OCI-M2 (cell line): ENCODE results near the gene HOXB3.

Source experiments
- DNase-seq: peaks from one replicate; lab custom pipeline; 2025; ENCODE audit not compliant: unreplicated experiment; lab: John Stamatoyannopoulos, UW

Gene HOXB3

DNA sequence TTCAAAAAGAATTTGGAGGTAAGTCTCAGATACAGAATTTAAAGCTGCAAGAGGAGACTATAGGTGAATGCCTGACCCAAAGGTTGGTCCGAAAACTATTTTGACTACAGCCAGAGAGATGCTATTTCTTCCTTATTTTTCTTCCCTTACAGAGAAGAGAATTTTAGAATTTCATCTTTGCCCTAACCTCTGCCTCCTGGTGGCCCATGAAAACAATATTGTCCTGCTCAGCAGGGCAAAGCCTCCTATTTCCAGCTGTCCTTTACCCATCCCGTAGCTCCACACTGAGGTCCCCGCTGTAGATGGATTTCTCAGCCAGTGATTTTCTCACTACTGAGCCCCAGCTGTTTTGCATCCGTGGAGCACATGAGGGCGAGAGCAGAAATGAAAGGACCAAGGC lies 83.8 kb downstream of the HOXB3 start:
- no peak for DNase-seq

DNA sequence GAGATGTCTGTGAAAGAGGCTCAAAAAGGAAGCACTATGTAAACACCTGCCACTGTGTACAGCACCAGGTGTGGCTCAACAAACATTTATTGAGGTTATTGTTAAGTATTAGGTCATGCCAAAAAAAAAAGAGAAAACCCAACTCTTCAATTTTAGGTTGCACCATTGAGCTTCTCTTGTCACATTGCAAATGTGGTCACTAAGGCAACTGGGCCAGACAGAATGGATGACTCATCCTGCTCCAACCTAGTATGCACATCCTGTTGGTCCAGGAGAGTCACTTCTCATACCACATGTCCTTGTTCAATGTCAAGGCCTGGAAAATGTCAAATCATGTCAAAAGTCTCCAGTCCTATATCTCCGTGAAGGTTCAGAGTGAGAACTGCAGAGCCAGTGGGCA lies 84.3 kb downstream of the HOXB3 start:
- DNase-seq = no peak

- no peak for DNase-seq
Measured at GRCh38 chr17:48504953-48505352, 85.1 kb downstream of the HOXB3 start.

GRCh38 chr17:48503747-48504146 lies 86.3 kb downstream of the HOXB3 start:
- DNase-seq = no peak

DNA sequence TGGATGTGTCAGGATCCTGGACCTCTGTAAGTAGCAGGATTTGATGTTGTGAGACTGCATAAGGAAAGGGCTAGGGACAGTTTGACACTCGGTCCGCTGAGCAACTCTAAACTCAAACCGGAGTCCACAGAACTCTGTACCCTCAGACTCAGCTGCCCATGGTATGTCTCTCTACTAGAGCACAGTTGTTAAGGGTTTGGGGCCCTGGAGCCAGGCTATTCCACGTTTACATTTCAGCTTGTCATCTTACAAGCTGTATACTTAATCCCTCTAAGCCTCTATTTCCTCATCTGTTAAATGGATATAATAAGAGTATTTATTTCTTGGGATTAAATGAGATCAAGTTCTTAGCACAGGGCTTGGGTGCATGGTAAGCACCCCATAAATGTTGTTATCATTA lies 87.1 kb downstream of the HOXB3 start:
- DNase-seq = no peak

DNA sequence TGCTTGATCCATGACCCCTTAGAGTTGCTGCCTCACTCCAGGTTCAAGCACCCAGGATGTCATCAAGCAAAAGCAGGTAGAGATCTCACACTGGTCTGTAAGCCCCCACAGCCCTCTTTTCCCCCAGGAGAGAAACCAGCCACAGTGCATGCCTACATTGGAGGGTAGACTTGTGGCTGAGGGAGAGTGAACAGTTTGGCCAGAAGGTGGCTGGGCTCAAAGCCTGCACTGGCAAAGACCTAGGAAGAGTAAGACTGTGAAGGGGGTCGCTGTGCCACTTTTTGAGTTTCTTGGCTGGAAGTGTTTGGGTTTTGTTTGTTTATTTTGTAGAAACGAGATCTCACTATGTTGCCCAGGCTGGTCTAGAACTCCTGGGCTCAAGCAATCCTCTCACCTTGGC lies 87.7 kb downstream of the HOXB3 start:
- DNase-seq = no peak

DNA sequence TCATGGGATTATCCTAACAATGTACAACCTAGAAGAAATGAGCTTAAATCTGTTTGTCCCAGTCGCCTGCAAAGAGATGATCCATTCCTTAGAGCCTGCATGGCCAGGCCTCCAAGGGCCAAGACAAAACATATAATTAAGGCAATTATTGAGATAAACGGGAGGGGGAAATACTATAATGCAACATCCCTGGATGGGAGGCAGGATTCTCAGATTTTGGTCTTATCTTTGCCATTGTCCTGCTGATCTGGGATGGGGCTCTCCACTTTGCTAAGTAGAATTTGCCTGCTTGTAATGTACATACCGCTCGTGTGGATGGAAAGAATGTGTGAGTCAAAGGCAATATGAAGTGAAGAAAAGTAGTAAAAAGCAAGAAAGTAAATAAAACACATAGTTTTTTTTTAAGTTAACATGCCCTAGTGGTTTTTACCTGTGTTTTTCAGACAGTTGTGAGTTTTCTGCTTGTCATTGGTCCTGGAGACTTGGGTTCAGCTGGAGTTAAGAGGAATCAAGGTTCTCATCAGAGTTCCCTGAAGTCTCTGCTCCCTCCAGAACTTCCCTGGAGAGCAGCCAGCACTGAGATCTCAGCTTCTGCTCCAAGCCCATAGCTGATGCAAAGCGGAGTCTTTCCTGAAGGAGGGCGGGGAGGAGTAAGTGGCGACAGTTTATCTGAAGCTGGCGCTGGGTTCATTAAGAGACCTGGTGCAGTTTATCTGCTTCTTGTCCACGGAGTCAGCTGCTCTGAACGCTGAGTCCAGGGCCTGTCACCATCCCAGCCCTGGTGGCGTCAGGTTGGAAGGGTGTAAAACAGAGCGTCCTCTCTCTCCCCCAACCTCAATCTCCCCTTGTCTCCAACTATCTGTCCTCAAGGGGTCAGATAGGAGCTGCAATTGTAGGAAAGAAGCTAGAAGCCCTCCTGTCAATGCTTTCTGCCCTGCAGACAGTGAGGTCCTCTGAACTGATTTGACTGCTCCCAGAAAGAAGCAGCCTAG lies 89.3 kb downstream of the HOXB3 start:
- DNase-seq = no peak

- no peak for DNase-seq
Measured at GRCh38 chr17:48499735-48500434, 90.2 kb downstream of the HOXB3 start.

GRCh38 chr17:48499248-48499647 lies 90.8 kb downstream of the HOXB3 start:
- no peak for DNase-seq
